HL-60 (cell line): ENCODE results near the gene IKZF3.

ENCODE experiments used
- CTCF ChIP-seq: IDR thresholded peaks from one replicate; pipeline ENCODE4 v1.5.1; 2011; ENCODE audit warnings: low read length, control low read depth, inconsistent platforms; ENCODE audit not compliant: insufficient read depth
- REST ChIP-seq: IDR thresholded peaks from 2 replicates; pipeline ENCODE4 v1.6.1; 2012; ENCODE audit warnings: low read depth; ENCODE audit not compliant: insufficient replicate concordance

GRCh38 chr17:39787743-39788484 lies 76.2 kb downstream of the IKZF3 start:
- TF ChIP-seq CTCF (no peak), REST (no peak)
